NCI-H2196 treated with DMSO at 0.1 percent for 48 hours (cell line): ENCODE results near the gene CCBE1.

Experiments
- DNase-seq: peaks from one replicate; lab custom pipeline; 2025; ENCODE audit not compliant: unreplicated experiment; lab: John Stamatoyannopoulos, UW

CCBE1 gene

GRCh38 chr18:59573962-59574361, 123.3 kb downstream of the CCBE1 start:
- DNase-seq, result no peak

GRCh38 chr18:59571902-59572301, 125.3 kb downstream of the CCBE1 start:
- DNase-seq, result no peak

GRCh38 chr18:59570796-59571195, 126.4 kb downstream of the CCBE1 start:
- no peak for DNase-seq

- DNase-seq, result no peak
These were observed 127.0 kb downstream of the CCBE1 start for GRCh38 chr18:59570101-59570775.

- DNase-seq, result no peak
These were observed 127.8 kb downstream of the CCBE1 start for GRCh38 chr18:59569390-59569791.

GRCh38 chr18:59567431-59567830, 129.8 kb downstream of the CCBE1 start:
- no peak for DNase-seq

GRCh38 chr18:59566533-59566971, 130.7 kb downstream of the CCBE1 start:
- no peak for DNase-seq

- DNase-seq, result no peak
These were observed 131.3 kb downstream of the CCBE1 start for GRCh38 chr18:59565957-59566356.

- DNase-seq, result no peak
These were observed 132.7 kb downstream of the CCBE1 start for GRCh38 chr18:59564561-59564960.

- no peak for DNase-seq
These were observed 133.9 kb downstream of the CCBE1 start for GRCh38 chr18:59563176-59563785.

GRCh38 chr18:59562751-59563150, 134.5 kb downstream of the CCBE1 start:
- no peak for DNase-seq

- DNase-seq, result no peak
These were observed 135.6 kb downstream of the CCBE1 start for GRCh38 chr18:59561612-59562011.

GRCh38 chr18:59560556-59560955, 136.7 kb downstream of the CCBE1 start:
- DNase-seq, result no peak

- no peak for DNase-seq
These were observed 137.7 kb downstream of the CCBE1 start for GRCh38 chr18:59559528-59559927.

GRCh38 chr18:59555995-59556659, 141.1 kb downstream of the CCBE1 start:
- DNase-seq, result no peak

- DNase-seq, result no peak
These were observed 142.4 kb downstream of the CCBE1 start for GRCh38 chr18:59554796-59555335.

GRCh38 chr18:59553273-59553870, 143.9 kb downstream of the CCBE1 start:
- DNase-seq, result no peak

GRCh38 chr18:59551902-59552635, 145.2 kb downstream of the CCBE1 start:
- no peak for DNase-seq

- DNase-seq, result no peak
These were observed 147.1 kb downstream of the CCBE1 start for GRCh38 chr18:59550174-59550516.

GRCh38 chr18:59549503-59550173, 147.6 kb downstream of the CCBE1 start:
- DNase-seq, result peak; percentile 29
